Muscle layer of colon (tissue), 2 donors: ENCODE measurements around the gene CSRNP2.
A peak's percentile ranks its signal among the peaks of the same experiment; 100 is the strongest.
"Not testable (repeated sequence)": the region's sequence is repeated elsewhere in the genome, so short reads cannot be mapped to it uniquely, and the experiment has no call there.

ENCODE experiments used
- H3K27ac ChIP-seq: one replicate; pipeline ENCODE4 v1.7.0; 2013; ENCODE audit warnings: low read depth, mild to moderate bottlenecking, low read length, moderate library complexity
- H3K27me3 ChIP-seq, 2 donors: one replicate each; pipeline ENCODE4 v1.7.0; 2013; ENCODE audit warnings: low read length in 2 of 2, mild to moderate bottlenecking in 2 of 2; ENCODE audit not compliant: insufficient read depth in 2 of 2, control insufficient read depth in 1 of 2
- H3K36me3 ChIP-seq: one replicate; pipeline ENCODE4 v1.7.0; 2013; ENCODE audit warnings: mild to moderate bottlenecking, low read length; ENCODE audit not compliant: insufficient read depth
- H3K4me1 ChIP-seq: one replicate; pipeline ENCODE4 v1.7.0; 2013; ENCODE audit warnings: mild to moderate bottlenecking, low read length; ENCODE audit not compliant: insufficient read depth
- H3K4me3 ChIP-seq, 2 donors: one replicate each; pipeline ENCODE4 v1.7.0; 2013; ENCODE audit warnings: low read length in 2 of 2, low read depth in 1 of 2, mild to moderate bottlenecking in 1 of 2, moderate library complexity in 1 of 2
- H3K9ac ChIP-seq: one replicate; pipeline ENCODE4 v1.7.0; 2013; ENCODE audit warnings: low read length
- H3K9me3 ChIP-seq: one replicate; pipeline ENCODE4 v1.7.0; 2013; ENCODE audit warnings: mild to moderate bottlenecking, low read length
- donor health status: abdominal sarcoma.
- donor health status: Adenocarcinoma of cecum.

Gene CSRNP2

GRCh38 chr12:51025338-51025835 is 58.0 kb downstream of the CSRNP2 start:
- no peaks in the 10 kb centered on the region for H3K9me3 ChIP-seq
- H3K27ac ChIP-seq, result peak overlapping the region; percentile 81
- H3K9ac ChIP-seq, result peak overlapping the region; percentile 67
- peaks cover 0 to 5% of the 10 kb centered on the region in 2 donors for H3K27me3 ChIP-seq
- H3K36me3 ChIP-seq, result no peaks in the 10 kb centered on the region
- peak overlapping the region; percentile 77 to 93 for H3K4me3 ChIP-seq
- H3K4me1 ChIP-seq, result peaks cover 7% of the 10 kb centered on the region

GRCh38 chr12:51023625-51024382 is 59.6 kb downstream of the CSRNP2 start:
- Histone ChIP-seq H3K9ac (no peak overlapping the region), H3K4me1 (peaks cover 7% of the 10 kb centered on the region), H3K27ac (peak overlapping the region; percentile 75), H3K36me3 (no peaks in the 10 kb centered on the region), H3K27me3 (peaks cover 0 to 3% of the 10 kb centered on the region in 2 donors), H3K4me3 (peak overlapping the region in 1 of 2 donors; percentile 77), H3K9me3 (no peaks in the 10 kb centered on the region)

DNA sequence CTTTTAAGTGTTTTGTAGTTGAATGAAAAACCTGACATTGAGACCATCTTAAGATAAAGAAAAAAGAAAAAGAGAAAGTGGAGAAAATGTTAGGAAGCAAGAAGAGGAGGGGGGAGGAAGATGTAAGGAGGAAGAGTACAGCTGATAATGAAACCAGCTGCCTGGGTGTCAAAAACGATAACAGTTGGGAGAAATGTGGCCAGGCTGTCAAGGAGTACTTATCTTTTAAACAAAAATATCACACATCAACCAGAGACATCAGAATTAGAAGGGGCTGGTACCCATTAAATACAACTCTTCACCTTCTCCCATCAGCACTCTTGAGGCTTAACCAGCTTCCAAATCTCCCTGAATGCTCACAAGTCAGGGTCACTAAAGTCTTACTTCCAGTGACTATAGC is 61.7 kb downstream of the CSRNP2 start:
- no peak overlapping the region for H3K27ac ChIP-seq
- no peak overlapping the region for H3K4me3 ChIP-seq
- H3K27me3 ChIP-seq, result no peaks in the 10 kb centered on the region
- H3K36me3 ChIP-seq, result no peaks in the 10 kb centered on the region
- H3K9ac ChIP-seq, result no peak overlapping the region
- H3K9me3 ChIP-seq, result no peaks in the 10 kb centered on the region
- H3K4me1 ChIP-seq, result peaks cover 7% of the 10 kb centered on the region

DNA sequence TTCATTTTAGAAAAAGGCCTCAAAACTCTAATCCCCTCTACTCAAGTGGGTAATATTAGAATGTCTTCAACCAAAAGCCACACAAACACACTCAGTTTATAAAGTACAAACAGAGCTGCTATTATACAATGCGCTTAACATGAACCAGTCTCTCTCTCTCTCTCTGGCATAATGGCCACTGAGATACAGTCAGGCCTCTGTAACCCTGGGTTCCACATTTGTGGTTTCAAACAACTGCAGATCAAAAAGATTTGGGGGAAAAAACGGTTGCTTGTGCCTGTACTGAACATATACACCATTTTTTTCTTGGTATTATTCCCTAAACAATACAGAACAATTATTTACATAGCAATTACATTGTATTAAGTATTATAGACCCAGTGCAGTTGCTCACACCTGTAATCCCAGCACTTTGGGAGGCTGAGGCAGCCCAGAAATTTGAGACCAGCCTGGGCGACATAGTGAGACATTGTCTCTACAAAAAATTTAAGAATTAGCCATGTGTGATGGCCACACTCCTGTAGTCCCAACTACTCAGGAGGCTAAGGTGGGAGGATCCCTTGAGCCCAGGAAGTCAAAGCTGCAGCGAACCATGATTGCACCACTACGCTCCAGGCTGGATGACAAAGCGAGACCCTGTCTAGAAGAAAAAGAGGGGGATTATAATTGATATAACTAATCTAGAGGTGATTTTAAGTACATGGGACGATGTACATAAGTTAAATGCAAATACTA is 62.8 kb downstream of the CSRNP2 start:
- Histone ChIP-seq H3K4me3 (no peak overlapping the region), H3K9ac (no peak overlapping the region)

DNA sequence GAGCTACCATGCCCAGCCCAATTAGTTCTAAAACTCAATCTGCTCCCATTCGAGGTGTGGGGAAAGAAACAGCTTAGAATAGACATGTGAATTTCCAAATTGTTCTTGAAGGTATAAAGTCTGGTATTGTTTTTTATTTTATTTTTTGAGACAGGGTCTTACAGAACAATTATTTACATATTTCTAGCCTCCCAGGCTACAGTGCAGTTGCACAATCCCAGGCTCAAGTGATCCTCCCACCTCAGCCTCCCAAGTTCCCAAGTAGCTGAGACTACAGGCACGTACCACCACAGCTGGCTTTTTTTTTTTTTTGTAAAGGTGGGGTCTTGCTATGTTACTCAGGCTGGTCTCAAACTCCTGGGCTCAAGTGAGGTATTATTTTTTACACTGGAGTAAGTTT is 63.5 kb downstream of the CSRNP2 start:
- no peaks in the 10 kb centered on the region for H3K9me3 ChIP-seq
- H3K9ac ChIP-seq, result no peak overlapping the region
- H3K27ac ChIP-seq, result no peak overlapping the region
- no peak overlapping the region for H3K4me3 ChIP-seq
- no peaks in the 10 kb centered on the region for H3K27me3 ChIP-seq
- no peaks in the 10 kb centered on the region for H3K36me3 ChIP-seq
- H3K4me1 ChIP-seq, result peaks cover under 1% of the 10 kb centered on the region

More for the DNA sequence above, 62.8 kb downstream of the CSRNP2 start:
- Histone ChIP-seq H3K27me3 (no peaks in the 10 kb centered on the region), H3K4me1 (peaks cover 7% of the 10 kb centered on the region), H3K9me3 (no peaks in the 10 kb centered on the region), H3K36me3 (no peaks in the 10 kb centered on the region), H3K27ac (no peak overlapping the region)

- Histone ChIP-seq H3K36me3 (no peaks in the 10 kb centered on the region), H3K9ac (no peak overlapping the region), H3K9me3 (no peaks in the 10 kb centered on the region), H3K4me3 (no peak overlapping the region), H3K27ac (no peak overlapping the region), H3K4me1 (no peaks in the 10 kb centered on the region), H3K27me3 (no peaks in the 10 kb centered on the region)
Observed at GRCh38 chr12:51018956-51019355, 64.4 kb downstream of the CSRNP2 start.

- Histone ChIP-seq H3K4me1 (no peaks in the 10 kb centered on the region), H3K27me3 (no peaks in the 10 kb centered on the region), H3K9ac (no peak overlapping the region), H3K9me3 (no peaks in the 10 kb centered on the region), H3K36me3 (no peaks in the 10 kb centered on the region), H3K27ac (no peak overlapping the region), H3K4me3 (no peak overlapping the region)
Observed at GRCh38 chr12:51017452-51017851, 65.9 kb downstream of the CSRNP2 start.

- H3K36me3 ChIP-seq, H3K27me3 ChIP-seq, H3K27ac ChIP-seq, H3K9me3 ChIP-seq, H3K9ac ChIP-seq, H3K4me3 ChIP-seq, H3K4me1 ChIP-seq: not testable (repeated sequence)
Observed at GRCh38 chr12:51014467-51014866, 68.9 kb downstream of the CSRNP2 start.

DNA sequence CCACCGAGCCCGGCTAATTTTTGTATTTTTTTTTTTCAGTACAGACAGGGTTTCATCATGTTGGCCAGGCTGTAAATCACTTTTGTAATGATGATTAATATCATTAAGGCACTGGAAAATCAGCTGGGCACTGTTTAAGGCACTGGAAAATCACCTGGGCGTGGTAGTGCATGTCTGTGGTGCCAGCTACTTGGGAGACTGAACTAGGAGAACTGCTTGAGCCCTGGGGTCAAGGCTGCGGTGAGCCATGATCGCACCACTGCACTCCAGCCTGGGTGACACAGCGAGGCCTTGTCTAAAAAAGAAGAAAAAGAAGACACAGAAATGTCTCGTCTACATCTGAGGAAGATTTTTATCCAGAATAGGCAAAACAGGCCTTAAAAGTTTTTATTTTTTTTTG is 70.0 kb downstream of the CSRNP2 start:
- Histone ChIP-seq H3K27ac (no peak overlapping the region), H3K4me1 (no peaks in the 10 kb centered on the region), H3K36me3 (no peaks in the 10 kb centered on the region), H3K9ac (no peak overlapping the region), H3K27me3 (no peaks in the 10 kb centered on the region), H3K9me3 (no peaks in the 10 kb centered on the region), H3K4me3 (no peak overlapping the region)

GRCh38 chr12:51012570-51013236 is 70.7 kb downstream of the CSRNP2 start:
- H3K27me3 ChIP-seq, result no peaks in the 10 kb centered on the region
- no peak overlapping the region for H3K27ac ChIP-seq
- no peaks in the 10 kb centered on the region for H3K4me1 ChIP-seq
- no peak overlapping the region for H3K9ac ChIP-seq
- H3K36me3 ChIP-seq, result no peaks in the 10 kb centered on the region
- H3K4me3 ChIP-seq, result no peak overlapping the region
- H3K9me3 ChIP-seq, result no peaks in the 10 kb centered on the region

GRCh38 chr12:51011955-51012354 is 71.4 kb downstream of the CSRNP2 start:
- H3K9me3 ChIP-seq, result no peaks in the 10 kb centered on the region
- no peaks in the 10 kb centered on the region for H3K4me1 ChIP-seq
- H3K27me3 ChIP-seq, result no peaks in the 10 kb centered on the region
- H3K4me3 ChIP-seq, result no peak overlapping the region
- H3K36me3 ChIP-seq, result peaks cover 5% of the 10 kb centered on the region
- H3K27ac ChIP-seq, result no peak overlapping the region
- H3K9ac ChIP-seq, result no peak overlapping the region
